Colonic mucosa (tissue), 4 donors: ENCODE data around the gene ALPI. TPM values are rescaled to one million over a fixed set of nuclear protein-coding genes. Genes with fewer than 3 reads are reported as not detected.

ENCODE experiments used
- DNase-seq: peaks from one replicate; pipeline ENCODE4 v3.0.0-alpha.2; 2020
- H3K27ac ChIP-seq: fragments of 200-600 bp; one replicate; pipeline ENCODE4 v1.8.0; 2021
- H3K27me3 ChIP-seq: fragments of 200-600 bp; one replicate; pipeline ENCODE4 v1.8.0; 2021
- H3K36me3 ChIP-seq: fragments of 200-600 bp; one replicate; pipeline ENCODE4 v1.8.0; 2021
- H3K4me1 ChIP-seq: fragments of 200-600 bp; one replicate; pipeline ENCODE4 v1.8.0; 2021; ENCODE audit warnings: mild to moderate bottlenecking
- H3K4me3 ChIP-seq: fragments of 200-600 bp; one replicate; pipeline ENCODE4 v1.8.0; 2021
- H3K9ac ChIP-seq, 2 donors: one replicate each; pipeline ENCODE4 v1.7.0; 2013; ENCODE audit warnings: control low read depth in 2 of 2, low read depth in 2 of 2, low read length in 2 of 2
- H3K9me3 ChIP-seq: fragments of 200-600 bp; one replicate; pipeline ENCODE4 v1.8.0; 2021
- CTCF ChIP-seq: fragments of 200-600 bp; IDR thresholded peaks from one replicate; pipeline ENCODE4 v1.8.0; 2022; ENCODE audit warnings: antibody characterized with exemption, mild to moderate bottlenecking
- intact Hi-C: fragments of 100-400 bp; cut with DNase I; formaldehyde crosslinking; loops from one replicate; pipeline ENCODE4 v1.14.1; 2022
- total RNA-seq, 2 donors: library from RNA; stranded (reverse); fragmentation: NEBNext Ultra II Directional in 1 of 2; extraction: Animal tissue kit (Norgen Biotek cat#: 25700) in 1 of 2; gene quantifications; one replicate each; pipeline ENCODE4 v1.2.1, GENCODE V29; 2021
- donor health status: healthy.
- donor health status: DM: no; HTN: no; CAD: no.
- donor health status: DM: no; HTN: no; CAD: no.

The ALPI gene
- total RNA-seq, 2 donors from 2014 or later: 9.4 to 27.1 TPM

- TF ChIP-seq CTCF: no peak
- Histone ChIP-seq H3K36me3 (no peaks in the 10 kb centered on the region), H3K4me1 (no peaks in the 10 kb centered on the region), H3K9me3 (no peaks in the 10 kb centered on the region), H3K27ac (no peak overlapping the region), H3K27me3 (peaks cover 28% of the 10 kb centered on the region), H3K9ac (no peak overlapping the region), H3K4me3 (peak overlapping the region; percentile 30)
- DNase-seq: no peak
- intact Hi-C loops: no loop called here
Measured at GRCh38 chr2:232502911-232503808, 47.2 kb downstream of the ALPI start.

GRCh38 chr2:232503809-232504323 lies 47.9 kb downstream of the ALPI start:
- intact Hi-C loops: no loop called here
- no peak overlapping the region for H3K9ac ChIP-seq
- H3K9me3 ChIP-seq: no peaks in the 10 kb centered on the region
- TF ChIP-seq CTCF: no peak
- H3K4me3 ChIP-seq: peak overlapping the region; percentile 30
- DNase-seq: no peak
- no peaks in the 10 kb centered on the region for H3K36me3 ChIP-seq
- H3K27ac ChIP-seq: no peak overlapping the region
- no peaks in the 10 kb centered on the region for H3K4me1 ChIP-seq
- H3K27me3 ChIP-seq: peaks cover 28% of the 10 kb centered on the region

- Histone ChIP-seq H3K27ac (no peak overlapping the region), H3K27me3 (peaks cover 28% of the 10 kb centered on the region), H3K4me1 (no peaks in the 10 kb centered on the region), H3K9me3 (no peaks in the 10 kb centered on the region), H3K4me3 (no peak overlapping the region), H3K9ac (no peak overlapping the region), H3K36me3 (no peaks in the 10 kb centered on the region)
- intact Hi-C loops: no loop called here
- DNase-seq: no peak
- TF ChIP-seq CTCF: no peak
Measured at GRCh38 chr2:232504438-232504837, 48.5 kb downstream of the ALPI start.

- intact Hi-C loops: no loop called here
- H3K9ac ChIP-seq: no peak overlapping the region
- no peaks in the 10 kb centered on the region for H3K9me3 ChIP-seq
- no peaks in the 10 kb centered on the region for H3K36me3 ChIP-seq
- H3K27ac ChIP-seq: no peak overlapping the region
- no peak for DNase-seq
- H3K4me1 ChIP-seq: no peaks in the 10 kb centered on the region
- no peak for TF ChIP-seq CTCF
- peaks cover 28% of the 10 kb centered on the region for H3K27me3 ChIP-seq
- H3K4me3 ChIP-seq: no peak overlapping the region
Measured at GRCh38 chr2:232505856-232506255, 49.9 kb downstream of the ALPI start.

GRCh38 chr2:232506709-232507108 lies 50.8 kb downstream of the ALPI start:
- no peaks in the 10 kb centered on the region for H3K36me3 ChIP-seq
- TF ChIP-seq CTCF: no peak
- no peaks in the 10 kb centered on the region for H3K9me3 ChIP-seq
- no peak overlapping the region for H3K4me3 ChIP-seq
- H3K9ac ChIP-seq: no peak overlapping the region
- intact Hi-C loops: no loop called here
- H3K27me3 ChIP-seq: peaks cover 28% of the 10 kb centered on the region
- no peaks in the 10 kb centered on the region for H3K4me1 ChIP-seq
- DNase-seq: no peak
- no peak overlapping the region for H3K27ac ChIP-seq
